ENCODE results near the gene SLC4A8. TPM values are rescaled to one million over a fixed set of nuclear protein-coding genes. Genes with fewer than 3 reads are reported as not detected.
"Not testable (repeated sequence)": the region's sequence is repeated elsewhere in the genome, so short reads cannot be mapped to it uniquely, and the experiment has no call there.

SLC4A8 gene
- total RNA-seq, 1 experiment from 2014 or later: 0.08 TPM

GRCh38 chr12:51511546-51512260 is 87.1 kb downstream of the SLC4A8 start:
- Histone ChIP-seq H3K4me3 (no peak overlapping the region), H3K9me3 (replicated peaks) (no peaks in the 10 kb centered on the region), H3K27me3 (peaks cover 8% of the 10 kb centered on the region; the same call in 1 of the 2 replicates), H3K4me1 (no peaks in the 10 kb centered on the region), H3K36me3 (no peaks in the 10 kb centered on the region), H3K27ac (no peak overlapping the region)
- no peak for DNase-seq

- DNase-seq: no peak
- no peaks in the 10 kb centered on the region for H3K36me3 ChIP-seq
- H3K27ac ChIP-seq: no peak overlapping the region
- H3K4me3 ChIP-seq: no peak overlapping the region
- H3K9me3 ChIP-seq (replicated peaks): no peaks in the 10 kb centered on the region
- no peaks in the 10 kb centered on the region for H3K4me1 ChIP-seq
- peaks cover 8% of the 10 kb centered on the region; the same call in 1 of the 2 replicates for H3K27me3 ChIP-seq
Observed at GRCh38 chr12:51512438-51512837, 87.8 kb downstream of the SLC4A8 start.

- not testable (repeated sequence) for H3K9me3 ChIP-seq (replicated peaks); DNase-seq; H3K27ac ChIP-seq; H3K36me3 ChIP-seq; H3K27me3 ChIP-seq; H3K4me1 ChIP-seq; H3K4me3 ChIP-seq
Observed at GRCh38 chr12:51515037-51515436, 90.4 kb downstream of the SLC4A8 start.

GRCh38 chr12:51517316-51517715 is 92.7 kb downstream of the SLC4A8 start:
- Histone ChIP-seq H3K4me1 (no peaks in the 10 kb centered on the region), H3K27me3 (peaks cover 7% of the 10 kb centered on the region; the same call in 1 of the 2 replicates), H3K36me3 (no peaks in the 10 kb centered on the region), H3K9me3 (replicated peaks) (no peaks in the 10 kb centered on the region), H3K4me3 (no peak overlapping the region), H3K27ac (no peak overlapping the region)
- no peak for DNase-seq

DNA sequence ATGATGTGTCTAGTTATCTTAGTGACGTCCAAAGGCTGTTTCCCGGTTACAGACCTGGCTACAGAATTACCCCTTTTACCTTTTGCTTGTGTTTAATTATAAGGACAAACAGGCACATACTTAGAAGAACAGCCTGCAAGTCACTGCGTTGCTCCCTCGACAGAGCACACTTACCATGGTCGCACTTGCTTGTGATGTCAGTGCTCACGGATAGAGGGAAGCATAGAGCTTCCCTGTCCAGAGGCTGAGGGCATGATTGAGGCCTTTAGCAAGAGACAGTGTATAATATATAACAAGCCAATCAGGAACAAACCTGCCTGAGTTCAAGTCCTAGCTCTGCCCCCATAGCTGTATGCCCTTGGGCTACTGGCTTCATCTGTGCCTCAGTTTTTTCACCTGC is 93.2 kb downstream of the SLC4A8 start:
- H3K27ac ChIP-seq: no peak overlapping the region
- no peaks in the 10 kb centered on the region for H3K9me3 ChIP-seq (replicated peaks)
- no peak overlapping the region for H3K4me3 ChIP-seq
- H3K27me3 ChIP-seq: peaks cover 8% of the 10 kb centered on the region; the same call in 1 of the 2 replicates
- H3K36me3 ChIP-seq: no peaks in the 10 kb centered on the region
- no peak for DNase-seq
- H3K4me1 ChIP-seq: no peaks in the 10 kb centered on the region

- H3K36me3 ChIP-seq: no peaks in the 10 kb centered on the region
- peaks cover 17% of the 10 kb centered on the region; the same call in 1 of the 2 replicates for H3K27me3 ChIP-seq
- H3K27ac ChIP-seq: no peak overlapping the region
- no peaks in the 10 kb centered on the region for H3K4me1 ChIP-seq
- no peak for DNase-seq
- H3K4me3 ChIP-seq: no peak overlapping the region
- no peaks in the 10 kb centered on the region for H3K9me3 ChIP-seq (replicated peaks)
Observed at GRCh38 chr12:51519755-51520154, 95.1 kb downstream of the SLC4A8 start.

- Histone ChIP-seq H3K36me3 (no peaks in the 10 kb centered on the region), H3K27me3 (0 out of 2 replicates have a peak, but pooled peaks cover 17% of the 10 kb centered on the region), H3K27ac (no peak overlapping the region), H3K4me1 (no peaks in the 10 kb centered on the region), H3K4me3 (no peak overlapping the region), H3K9me3 (replicated peaks) (no peaks in the 10 kb centered on the region)
- no peak for DNase-seq
Observed at GRCh38 chr12:51520576-51521325, 96.1 kb downstream of the SLC4A8 start.

- H3K9me3 ChIP-seq (replicated peaks): no peaks in the 10 kb centered on the region
- H3K27me3 ChIP-seq: peaks cover 21% of the 10 kb centered on the region; the same call in 1 of the 2 replicates
- no peak overlapping the region for H3K27ac ChIP-seq
- no peaks in the 10 kb centered on the region for H3K36me3 ChIP-seq
- H3K4me3 ChIP-seq: no peak overlapping the region
- no peak for DNase-seq
- no peaks in the 10 kb centered on the region for H3K4me1 ChIP-seq
Observed at GRCh38 chr12:51521554-51522276, 97.1 kb downstream of the SLC4A8 start.

GRCh38 chr12:51522696-51523095 is 98.1 kb downstream of the SLC4A8 start:
- no peak overlapping the region for H3K27ac ChIP-seq
- no peaks in the 10 kb centered on the region for H3K4me1 ChIP-seq
- DNase-seq: no peak
- H3K9me3 ChIP-seq (replicated peaks): no peaks in the 10 kb centered on the region
- H3K36me3 ChIP-seq: no peaks in the 10 kb centered on the region
- peaks cover 21% of the 10 kb centered on the region; the same call in 1 of the 2 replicates for H3K27me3 ChIP-seq
- H3K4me3 ChIP-seq: no peak overlapping the region

GRCh38 chr12:51524386-51524901 is 99.8 kb downstream of the SLC4A8 start:
- no peak overlapping the region for H3K4me3 ChIP-seq
- peaks cover 23% of the 10 kb centered on the region for H3K27me3 ChIP-seq
- no peak overlapping the region for H3K27ac ChIP-seq

DNA sequence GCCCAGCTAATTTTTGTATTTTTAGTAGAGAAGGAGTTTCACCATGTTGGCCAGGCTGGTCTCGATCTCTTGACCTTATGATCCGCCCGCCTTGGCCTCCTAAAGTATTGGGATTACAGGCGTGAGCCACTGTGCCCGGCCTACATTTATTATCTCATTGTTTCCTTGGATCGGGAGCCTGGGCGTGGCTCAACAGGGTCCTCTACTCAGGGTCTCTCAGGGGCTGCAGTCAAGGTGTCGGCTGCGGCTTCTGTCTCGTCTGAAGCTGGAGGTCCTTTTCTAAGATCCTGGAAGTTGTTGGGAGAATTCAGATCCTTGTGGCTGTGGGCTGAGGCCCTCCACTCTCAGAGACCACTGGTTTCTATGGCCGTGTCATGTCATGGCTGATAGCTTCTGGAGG is 100.9 kb downstream of the SLC4A8 start:
- Histone ChIP-seq H3K4me3 (no peak overlapping the region), H3K4me1 (no peaks in the 10 kb centered on the region), H3K27ac (no peak overlapping the region), H3K9me3 (replicated peaks) (no peaks in the 10 kb centered on the region), H3K27me3 (peaks cover 27% of the 10 kb centered on the region), H3K36me3 (no peaks in the 10 kb centered on the region)
- no peak for DNase-seq

More at GRCh38 chr12:51524386-51524901, 99.8 kb downstream of the SLC4A8 start:
- Histone ChIP-seq H3K36me3 (no peaks in the 10 kb centered on the region), H3K4me1 (no peaks in the 10 kb centered on the region), H3K9me3 (replicated peaks) (no peaks in the 10 kb centered on the region)
- no peak for DNase-seq

- Histone ChIP-seq H3K4me3 (no peak overlapping the region), H3K27me3 (peaks cover 23% of the 10 kb centered on the region), H3K36me3 (no peaks in the 10 kb centered on the region), H3K9me3 (replicated peaks) (no peaks in the 10 kb centered on the region), H3K4me1 (no peaks in the 10 kb centered on the region), H3K27ac (no peak overlapping the region)
- DNase-seq: no peak
Observed at GRCh38 chr12:51527966-51528365, 103.3 kb downstream of the SLC4A8 start.

- Histone ChIP-seq H3K4me1 (no peaks in the 10 kb centered on the region), H3K27ac (no peak overlapping the region), H3K27me3 (peaks cover 22% of the 10 kb centered on the region), H3K9me3 (replicated peaks) (no peaks in the 10 kb centered on the region), H3K4me3 (no peak overlapping the region), H3K36me3 (no peaks in the 10 kb centered on the region)
- no peak for DNase-seq
Observed at GRCh38 chr12:51528852-51529650, 104.4 kb downstream of the SLC4A8 start.

GRCh38 chr12:51529651-51529970 is 105.0 kb downstream of the SLC4A8 start:
- H3K4me3 ChIP-seq: no peak overlapping the region
- no peaks in the 10 kb centered on the region for H3K9me3 ChIP-seq (replicated peaks)
- H3K27ac ChIP-seq: no peak overlapping the region
- no peaks in the 10 kb centered on the region for H3K36me3 ChIP-seq
- DNase-seq: no peak
- H3K4me1 ChIP-seq: no peaks in the 10 kb centered on the region
- peaks cover 17% of the 10 kb centered on the region for H3K27me3 ChIP-seq

All from SJCRH30 (cell line).